ENCODE measurements around the gene NPPA. TPM values are rescaled to one million over a fixed set of nuclear protein-coding genes. Genes with fewer than 3 reads are reported as not detected.

The NPPA gene
- total RNA-seq, 1 experiment from 2014 or later, result not detected

DNA sequence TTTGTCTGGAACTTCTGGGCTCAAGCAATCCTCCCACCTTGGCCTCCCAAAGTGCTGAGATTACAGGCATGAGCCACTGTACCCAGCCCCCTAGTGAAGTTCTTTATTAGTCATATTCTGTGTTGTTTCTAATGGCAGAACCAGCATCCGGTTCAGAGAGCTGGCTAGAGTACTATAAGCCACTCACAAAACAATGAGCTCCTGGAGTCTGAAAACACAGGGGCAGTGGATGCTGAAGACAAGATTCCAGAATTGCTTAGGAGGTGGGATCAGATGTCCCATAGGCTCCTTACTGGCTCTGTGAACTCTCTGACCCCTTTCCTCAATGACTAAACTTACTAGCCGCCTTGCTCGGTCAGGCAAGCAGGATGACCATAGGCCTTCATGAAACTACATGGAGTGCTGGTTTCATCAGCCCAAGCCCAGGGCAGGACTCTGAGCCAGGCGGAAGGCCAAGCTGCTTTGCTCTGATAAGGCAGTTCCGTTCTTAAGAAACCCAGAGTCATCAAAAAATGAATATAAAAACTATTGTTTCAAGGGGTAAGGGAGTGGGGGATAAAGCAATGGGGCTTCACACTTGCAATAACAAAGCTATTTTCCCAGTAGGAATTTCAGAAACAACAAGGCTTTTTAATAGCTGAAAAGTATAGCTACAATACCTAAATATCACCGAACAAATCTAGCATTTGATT lies 49.9 kb downstream of the NPPA start:
- no peaks in the 10 kb centered on the region for H3K79me2 ChIP-seq (ENCODE audit: insufficient read depth, low read length)
- no peak overlapping the region for H3K9ac ChIP-seq (ENCODE audit: low read length)
- BruUV-seq (replicated peaks), result no TSS peak
- CTCF ChIA-PET, result interaction anchor here (1.6 kb wide), 1 partner anchor 13 kb away, joined by 3 read pairs; no protein-coding TSS in a partner anchor
- H2AFZ ChIP-seq (ENCODE audit: low read depth, low read length, poor library complexity, severe bottlenecking), result no peak overlapping the region
- TF ChIP-seq, protein P1, sequence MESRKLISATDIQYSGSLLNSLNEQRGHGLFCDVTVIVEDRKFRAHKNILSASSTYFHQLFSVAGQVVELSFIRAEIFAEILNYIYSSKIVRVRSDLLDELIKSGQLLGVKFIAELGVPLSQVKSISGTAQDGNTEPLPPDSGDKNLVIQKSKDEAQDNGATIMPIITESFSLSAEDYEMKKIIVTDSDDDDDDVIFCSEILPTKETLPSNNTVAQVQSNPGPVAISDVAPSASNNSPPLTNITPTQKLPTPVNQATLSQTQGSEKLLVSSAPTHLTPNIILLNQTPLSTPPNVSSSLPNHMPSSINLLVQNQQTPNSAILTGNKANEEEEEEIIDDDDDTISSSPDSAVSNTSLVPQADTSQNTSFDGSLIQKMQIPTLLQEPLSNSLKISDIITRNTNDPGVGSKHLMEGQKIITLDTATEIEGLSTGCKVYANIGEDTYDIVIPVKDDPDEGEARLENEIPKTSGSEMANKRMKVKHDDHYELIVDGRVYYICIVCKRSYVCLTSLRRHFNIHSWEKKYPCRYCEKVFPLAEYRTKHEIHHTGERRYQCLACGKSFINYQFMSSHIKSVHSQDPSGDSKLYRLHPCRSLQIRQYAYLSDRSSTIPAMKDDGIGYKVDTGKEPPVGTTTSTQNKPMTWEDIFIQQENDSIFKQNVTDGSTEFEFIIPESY (IDR thresholded peaks at IDR 0.05; ENCODE audit: extremely low read depth, insufficient replicate concordance, low read length), result no peak
- TF ChIP-seq FOSL1 (IDR thresholded peaks at IDR 0.05; ENCODE audit: low read depth), result no peak
- TF ChIP-seq, protein P2, sequence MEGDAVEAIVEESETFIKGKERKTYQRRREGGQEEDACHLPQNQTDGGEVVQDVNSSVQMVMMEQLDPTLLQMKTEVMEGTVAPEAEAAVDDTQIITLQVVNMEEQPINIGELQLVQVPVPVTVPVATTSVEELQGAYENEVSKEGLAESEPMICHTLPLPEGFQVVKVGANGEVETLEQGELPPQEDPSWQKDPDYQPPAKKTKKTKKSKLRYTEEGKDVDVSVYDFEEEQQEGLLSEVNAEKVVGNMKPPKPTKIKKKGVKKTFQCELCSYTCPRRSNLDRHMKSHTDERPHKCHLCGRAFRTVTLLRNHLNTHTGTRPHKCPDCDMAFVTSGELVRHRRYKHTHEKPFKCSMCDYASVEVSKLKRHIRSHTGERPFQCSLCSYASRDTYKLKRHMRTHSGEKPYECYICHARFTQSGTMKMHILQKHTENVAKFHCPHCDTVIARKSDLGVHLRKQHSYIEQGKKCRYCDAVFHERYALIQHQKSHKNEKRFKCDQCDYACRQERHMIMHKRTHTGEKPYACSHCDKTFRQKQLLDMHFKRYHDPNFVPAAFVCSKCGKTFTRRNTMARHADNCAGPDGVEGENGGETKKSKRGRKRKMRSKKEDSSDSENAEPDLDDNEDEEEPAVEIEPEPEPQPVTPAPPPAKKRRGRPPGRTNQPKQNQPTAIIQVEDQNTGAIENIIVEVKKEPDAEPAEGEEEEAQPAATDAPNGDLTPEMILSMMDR (IDR thresholded peaks at IDR 0.05 in 2 of 3, conservative IDR thresholded peaks at IDR 0.05 in 1 of 3; ENCODE audit: borderline replicate concordance in 1 of 3, insufficient read depth in 1 of 3, low read depth in 2 of 3, low read length in 2 of 3), result no peak
- TF ChIP-seq TCF7L2 (IDR thresholded peaks at IDR 0.05; ENCODE audit: borderline replicate concordance, extremely low read depth, insufficient read depth, insufficient read length), result no peak
- no peak for TF ChIP-seq POLR2A (IDR thresholded peaks at IDR 0.05; ENCODE audit: borderline replicate concordance, extremely low read depth, insufficient read depth, insufficient read length)
- H3K36me3 ChIP-seq (ENCODE audit: control insufficient read depth in 1 of 2, insufficient read depth in 2 of 2, low read length in 2 of 2), result no peaks in the 10 kb centered on the region
- H3K27me3 ChIP-seq (ENCODE audit: insufficient read depth, low read length), result no peaks in the 10 kb centered on the region
- no peak overlapping the region for H3K4me2 ChIP-seq (ENCODE audit: low read length)
- ATAC-seq (no peak), DNase-seq (ENCODE audit: low read depth, low spot score) (no peak)
- H4K20me1 ChIP-seq (ENCODE audit: insufficient read depth), result no peaks in the 10 kb centered on the region
- peaks cover 14 to 41% of the 10 kb centered on the region in 2 experiments for H3K4me1 ChIP-seq (ENCODE audit: control insufficient read depth in 1 of 2, insufficient read depth in 2 of 2, low read length in 2 of 2)
- H3K4me3 ChIP-seq (replicated peaks in 1 of 2; ENCODE audit: low read depth in 1 of 2, low read length in 2 of 2), result no peak overlapping the region
- POLR2A ChIA-PET, result no interaction called here
- H3K9me3 ChIP-seq (ENCODE audit: control insufficient read depth in 1 of 2, insufficient read depth in 1 of 2, low read depth in 1 of 2, low read length in 2 of 2), result no peaks in the 10 kb centered on the region
- H3K9me2 ChIP-seq (ENCODE audit: insufficient read depth), result no peaks in the 10 kb centered on the region
- H3K27ac ChIP-seq (ENCODE audit: low read depth, low read length), result no peak overlapping the region
- RAD21 ChIA-PET (ENCODE audit: low non-redundant PET in 1 of 2, low total read pairs in 2 of 2, uncharacterized antibody in 2 of 2, unreplicated experiment in 2 of 2), result no interaction called here
- intact Hi-C loops (cut with micrococcal nuclease), result no loop called here
